H1 (cell line): ENCODE measurements around the gene HSPD1. TPM values are rescaled to one million over a fixed set of nuclear protein-coding genes. Genes with fewer than 3 reads are reported as not detected.

Experiments
- CTCF ChIA-PET: fragments of 300-600 bp; sonication (Branson Sonifier 250); formaldehyde crosslinking; loops from one replicate; lab custom pipeline; 2021; ENCODE audit not compliant: partially characterized antibody; lab: Charles Lee
- POLR2A ChIA-PET: fragments of 300-600 bp; sonication (Branson Sonifier 250); formaldehyde crosslinking; loops from one replicate; lab custom pipeline; 2021; ENCODE audit warnings: inconsistent platforms; ENCODE audit not compliant: partially characterized antibody; lab: Charles Lee
- DNase-seq, 2 experiments: peaks; one replicate each; pipeline versions ENCODE4 v3.0.0 to v3.0.0-alpha.2; 2010 to 2022; ENCODE audit warnings: low spot score in 2 of 2, low read depth in 1 of 2, mixed read lengths in 1 of 2
- FAIRE-seq: peaks from 2 replicates; lab custom pipeline; 2011; peaks lifted over from hg19 to GRCh38; lab: Jason Lieb, UNC
- H2AFZ ChIP-seq: 2 replicates; pipeline ENCODE4 v1.8.1; 2012; ENCODE audit warnings: low read length, inconsistent platforms
- H2AK5ac ChIP-seq: 2 replicates; pipeline ENCODE4 v1.6.1; 2013; ENCODE audit warnings: low read depth, low read length
- H2BK120ac ChIP-seq: replicated peaks from 2 replicates; pipeline ENCODE3; 2013; ENCODE audit warnings: low read depth, low read length, inconsistent platforms
- H2BK12ac ChIP-seq: 2 replicates; pipeline ENCODE4 v1.6.1; 2013; ENCODE audit warnings: low read depth, low read length
- H2BK15ac ChIP-seq: 2 replicates; pipeline ENCODE4 v1.6.1; 2013; ENCODE audit warnings: low read length
- H2BK20ac ChIP-seq: 2 replicates; pipeline ENCODE4 v1.6.1; 2013; ENCODE audit warnings: low read length
- H2BK5ac ChIP-seq: 2 replicates; pipeline ENCODE4 v1.6.1; 2013; ENCODE audit warnings: low read depth, low read length
- H3K14ac ChIP-seq: 2 replicates; pipeline ENCODE4 v1.6.1; 2013; ENCODE audit warnings: inconsistent platforms; ENCODE audit not compliant: insufficient read length
- H3K18ac ChIP-seq: 2 replicates; pipeline ENCODE4 v1.6.1; 2013; ENCODE audit warnings: low read length; ENCODE audit errors: extremely low read depth
- H3K23ac ChIP-seq: 2 replicates; pipeline ENCODE4 v1.6.1; 2013; ENCODE audit warnings: inconsistent platforms; ENCODE audit not compliant: insufficient read length
- H3K23me2 ChIP-seq: 2 replicates; pipeline ENCODE4 v1.6.1; 2013; ENCODE audit warnings: low read depth, low read length
- H3K27ac ChIP-seq: 2 replicates; pipeline ENCODE4 v1.6.1; 2011; ENCODE audit warnings: low read depth, low read length, inconsistent platforms
- H3K27me3 ChIP-seq, 4 experiments: replicated peaks in 1 of 4; 1 replicate in 1 of 4; 2 replicates in 3 of 4; pipeline versions ENCODE4 v1.6.1 to v1.8.1; 2011 to 2013; ENCODE audit warnings: low read length in 3 of 4, mild to moderate bottlenecking in 3 of 4, inconsistent platforms in 2 of 4, mixed read lengths in 2 of 4, moderate library complexity in 1 of 4; ENCODE audit not compliant: control insufficient read depth in 3 of 4, insufficient read depth in 3 of 4; ENCODE audit errors: extremely low read depth in 1 of 4
- H3K36me3 ChIP-seq, 4 experiments: 2 replicates each; pipeline versions ENCODE4 v1.6.1 to v1.8.1; 2011 to 2013; ENCODE audit warnings: mild to moderate bottlenecking in 4 of 4, low read length in 3 of 4, moderate library complexity in 2 of 4, control low read depth in 1 of 4, inconsistent platforms in 1 of 4; ENCODE audit not compliant: insufficient read depth in 4 of 4, control insufficient read depth in 2 of 4
- H3K4ac ChIP-seq: replicated peaks from 2 replicates; pipeline ENCODE3; 2013; ENCODE audit warnings: low read length, low read depth, mixed read lengths, inconsistent platforms; ENCODE audit not compliant: insufficient read length
- H3K4me1 ChIP-seq, 4 experiments: replicated peaks in 1 of 4; 1 replicate in 1 of 4; 2 replicates in 3 of 4; pipeline versions ENCODE4 v1.6.1 to v1.8.1; 2011 to 2013; ENCODE audit warnings: low read length in 3 of 4, inconsistent platforms in 2 of 4, mixed read lengths in 1 of 4; ENCODE audit not compliant: insufficient read depth in 4 of 4, control insufficient read depth in 3 of 4
- H3K4me2 ChIP-seq, 2 experiments: 2 replicates each; pipeline versions ENCODE4 v1.6.1 to v1.8.1; 2011 to 2013; ENCODE audit warnings: low read depth in 2 of 2, low read length in 2 of 2, control low read depth in 1 of 2, inconsistent platforms in 1 of 2, mild to moderate bottlenecking in 1 of 2; ENCODE audit not compliant: insufficient read depth in 1 of 2
- H3K4me3 ChIP-seq, 4 experiments: fragments of 200-600, 300-600 bp in 1 of 4; sonication (generic), shearing (Covaris generic), sonication (Bioruptor Twin) in 1 of 4; 2 replicates each; pipeline versions ENCODE4 v1.5.1 to v1.8.1; 2011 to 2016; ENCODE audit warnings: low read length in 4 of 4, low read depth in 3 of 4, control low read depth in 2 of 4, inconsistent platforms in 2 of 4, mild to moderate bottlenecking in 2 of 4, mixed read lengths in 1 of 4, moderate library complexity in 1 of 4; ENCODE audit not compliant: insufficient read depth in 2 of 4; ENCODE audit errors: extremely low read depth in 1 of 4
- H3K56ac ChIP-seq: replicated peaks from 2 replicates; pipeline ENCODE3; 2013; ENCODE audit warnings: low read depth, mild to moderate bottlenecking, mixed read lengths, low read length, inconsistent platforms; ENCODE audit not compliant: insufficient read length
- H3K79me1 ChIP-seq: 2 replicates; pipeline ENCODE4 v1.6.1; 2013; ENCODE audit warnings: low read depth, low read length, control low read depth
- H3K79me2 ChIP-seq, 2 experiments: 2 replicates each; pipeline versions ENCODE4 v1.6.1 to v1.8.1; 2012 to 2013; ENCODE audit warnings: low read length in 2 of 2, mild to moderate bottlenecking in 2 of 2, inconsistent platforms in 1 of 2; ENCODE audit not compliant: insufficient read depth in 2 of 2, control insufficient read depth in 1 of 2
- H3K9ac ChIP-seq, 4 experiments: replicated peaks in 1 of 4; 1 replicate in 1 of 4; 2 replicates in 3 of 4; pipeline versions ENCODE4 v1.6.1 to v1.8.1; 2011 to 2013; ENCODE audit warnings: low read depth in 3 of 4, low read length in 3 of 4, control low read depth in 2 of 4, mild to moderate bottlenecking in 2 of 4, moderate library complexity in 2 of 4, inconsistent platforms in 1 of 4; ENCODE audit errors: extremely low read depth in 1 of 4
- H3K9me3 ChIP-seq, 2 experiments: 2 replicates each; pipeline versions ENCODE4 v1.6.1 to v1.8.1; 2012 to 2013; ENCODE audit warnings: mild to moderate bottlenecking in 2 of 2, moderate library complexity in 2 of 2, control low read depth in 1 of 2, inconsistent platforms in 1 of 2, low read depth in 1 of 2, low read length in 1 of 2, mixed read lengths in 1 of 2; ENCODE audit not compliant: insufficient read depth in 2 of 2
- H4K20me1 ChIP-seq, 2 experiments: replicated peaks in 1 of 2; 2 replicates each; pipeline versions ENCODE3 to v1.8.1; 2011 to 2013; ENCODE audit warnings: inconsistent platforms in 2 of 2, low read length in 2 of 2, mild to moderate bottlenecking in 1 of 2; ENCODE audit not compliant: insufficient read depth in 2 of 2, control insufficient read depth in 1 of 2
- H4K5ac ChIP-seq: 2 replicates; pipeline ENCODE4 v1.6.1; 2013; ENCODE audit warnings: low read length, low read depth, mixed read lengths, inconsistent platforms; ENCODE audit not compliant: insufficient read length
- H4K8ac ChIP-seq: 2 replicates; pipeline ENCODE4 v1.8.0; 2013; ENCODE audit warnings: mild to moderate bottlenecking, moderate library complexity, low read length, inconsistent platforms; ENCODE audit not compliant: insufficient read depth; ENCODE audit errors: extremely low read depth
- H4K91ac ChIP-seq: replicated peaks from 2 replicates; pipeline ENCODE3; 2013; ENCODE audit warnings: low read length, mixed read lengths, inconsistent platforms; ENCODE audit not compliant: insufficient read length
- SIN3A ChIP-seq, 2 experiments: IDR thresholded peaks in 1 of 2; conservative IDR thresholded peaks in 1 of 2; 2 replicates each; pipeline ENCODE4 v1.6.1; 2011 to 2012; ENCODE audit warnings: low read length in 2 of 2, improper control_type of control experiment in 1 of 2, low read depth in 1 of 2, mild to moderate bottlenecking in 1 of 2
- SUZ12 ChIP-seq: fragments of 200-600 bp; sonication (generic); IDR thresholded peaks from 2 replicates; pipeline ENCODE4 v1.6.1; 2012; ENCODE audit warnings: mild to moderate bottlenecking, inconsistent platforms, low read length, moderate library complexity, mixed read lengths
- WGBS, 2 experiments: shearing (Covaris generic) in 1 of 2; methylation state at CpG; one replicate each; pipeline versions ENCODE4 v1.1.6 to v1.1.7; 2013 to 2015; ENCODE audit warnings: low lambda C conversion rate in 2 of 2, mixed read lengths in 2 of 2, inconsistent platforms in 1 of 2, low coverage in 1 of 2, missing lambda C conversion rate in 1 of 2; ENCODE audit not compliant: insufficient replicate concordance in 2 of 2, insufficient coverage in 1 of 2, insufficient read length in 1 of 2; ENCODE audit errors: extremely low coverage in 1 of 2, missing lambda C conversion rate in 1 of 2; 5-methylcytosine and 5-hydroxymethylcytosine counted together
- polyA plus RNA-seq, 7 experiments: library from polyadenylated mRNA; depleted of rRNA in 3 of 7; stranded (reverse) in 5 of 7; unstranded in 2 of 7; fragments of >200 nt in 5 of 7; fragments of 200-250 nt in 2 of 7; gene quantifications; 1 replicate in 5 of 7; 2 replicates in 1 of 7; 4 replicates in 1 of 7; pipeline versions ENCODE4 v1.2.1 to v1.2.3, GENCODE V29; 2011 to 2013; ENCODE audit warnings: missing spikeins in 2 of 7, mixed read lengths in 2 of 7
- total RNA-seq: library from RNA; stranded (reverse); fragmentation: NEBNext Ultra II Directional; extraction: Animal tissue kit (Norgen Biotek cat#: 25700); gene quantifications from 2 replicates; pipeline ENCODE4 v1.2.1, GENCODE V29; 2021

The HSPD1 gene
- total and polyA plus RNA-seq, 2 of the 8 experiments (the other 6 are each of a cell fraction or from before 2014, with no cell fraction given), result 221 to 1,108 TPM

DNA sequence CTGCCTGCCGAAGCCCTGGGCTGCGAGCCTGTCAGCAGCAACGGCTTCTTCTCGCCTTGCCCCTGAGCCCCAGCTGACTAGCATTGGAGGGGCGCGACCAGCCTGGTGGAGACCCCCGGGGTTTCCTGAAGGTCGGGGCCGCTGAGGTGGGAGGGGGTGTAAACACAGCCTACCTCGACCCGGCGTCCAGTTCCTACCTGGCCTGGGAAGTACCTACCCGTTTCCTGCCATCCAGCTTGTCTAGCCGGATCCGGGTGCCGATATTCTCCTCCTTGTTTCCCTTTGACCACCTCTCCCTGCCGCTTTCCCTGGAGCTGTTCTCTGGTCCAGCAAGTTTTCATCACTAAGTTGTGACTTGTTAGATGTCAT lies 16.7 kb upstream of the HSPD1 start:
- peaks cover 0 to 52% of the 10 kb centered on the region in 2 experiments; a peak in 3 of 4 replicates for H3K79me2 ChIP-seq
- H3K23ac ChIP-seq, result no peak overlapping the region
- peak overlapping the region; percentile 48 for H4K5ac ChIP-seq
- DNase-seq (no peak), FAIRE-seq (no peak)
- H3K23me2 ChIP-seq, result peaks cover 8% of the 10 kb centered on the region
- H3K27me3 ChIP-seq, result no peaks in the 10 kb centered on the region
- peak overlapping the region; percentile 94 for H2BK5ac ChIP-seq
- H3K36me3 ChIP-seq, result peaks cover 0 to 3% (median 0%) of the 10 kb centered on the region in 4 experiments; a peak in 1 of 8 replicates
- H3K27ac ChIP-seq, result peak overlapping the region; percentile 81; the same call in 1 of the 2 replicates
- H3K4ac ChIP-seq, result peak overlapping the region; percentile 61
- H3K4me2 ChIP-seq, result peak overlapping the region; percentile 86
- H4K8ac ChIP-seq, result peak overlapping the region; percentile 86; the same call in 1 of the 2 replicates
- H4K20me1 ChIP-seq, result peaks cover 0 to 1% of the 10 kb centered on the region in 2 experiments
- H3K9me3 ChIP-seq, result no peaks in the 10 kb centered on the region
- H2BK12ac ChIP-seq, result no peak overlapping the region; the same call in 1 of the 2 replicates
- H2AK5ac ChIP-seq, result no peak overlapping the region
- CTCF ChIA-PET, result interaction anchor here (1.0 to 2.1 kb wide), 2 partner anchors 15 to 74 kb away, joined by 3 to 5 read pairs; no protein-coding TSS in a partner anchor
- H3K14ac ChIP-seq, result no peak overlapping the region
- H3K4me3 ChIP-seq, result peak overlapping the region; percentile 75 to 96 (median 90)
- POLR2A ChIA-PET, result interaction anchor here (0.5 to 6.6 kb wide), 21 partner anchors 9 to 202 kb away, joined by 3 to 130 read pairs (median 6); partner anchors contain the start of genes HSPD1, HSPE1, MARS2 and SF3B1
- peak overlapping the region; percentile 52 for H4K91ac ChIP-seq
- H2BK120ac ChIP-seq, result no peak overlapping the region
- H3K18ac ChIP-seq, result peak overlapping the region; percentile 93
- WGBS, 2 experiments, result 5% methylated on average over 17 of the region's 17 CpGs; no CpG with 5 or more reads in 1 of the 2 experiments
- no peaks in the 10 kb centered on the region for H3K79me1 ChIP-seq
- 0 out of 2 replicates have a peak overlapping the region, but pooled peaks have one; percentile 8 for H2BK15ac ChIP-seq
- H2AFZ ChIP-seq, result no peak overlapping the region
- H3K4me1 ChIP-seq, result peaks cover 0 to 9% (median 5%) of the 10 kb centered on the region in 4 experiments; a peak in 5 of 7 replicates
- H3K56ac ChIP-seq, result peak overlapping the region; percentile 47
- TF ChIP-seq SUZ12 (no peak), SIN3A (conservative IDR thresholded peaks at IDR 0.05 in 1 of 2, IDR thresholded peaks at IDR 0.05 in 1 of 2; ENCODE audit: low read depth in 1 of 2, low read length in 2 of 2) (0 out of 4 replicates have a peak, but pooled peaks of 1 of the 2 experiments have one; percentile 70)
- H3K9ac ChIP-seq, result peak overlapping the region; percentile 82 to 94 (median 92)
- H2BK20ac ChIP-seq, result no peak overlapping the region
